ENCODE data around the gene DOK6.

The DOK6 gene

GRCh38 chr18:69689121-69689759 lies 288.6 kb downstream of the DOK6 start:
- no peak for TF ChIP-seq CTCF (IDR thresholded peaks at IDR 0.05)
- no peak overlapping the region for H3K4me3 Mint-ChIP-seq
- H3K36me3 Mint-ChIP-seq (ENCODE audit: low read depth) = peaks cover 15% of the 10 kb centered on the region
- no peaks in the 10 kb centered on the region for H3K27me3 Mint-ChIP-seq (ENCODE audit: low read depth, poor library complexity)
- no peak for DNase-seq
- H3K27ac Mint-ChIP-seq = no peak overlapping the region
- H3K4me1 Mint-ChIP-seq = no peaks in the 10 kb centered on the region
- H3K9me3 Mint-ChIP-seq = no peaks in the 10 kb centered on the region

- Mint-ChIP-seq H3K27ac (no peak overlapping the region), H3K4me1 (no peaks in the 10 kb centered on the region), H3K36me3 (ENCODE audit: low read depth) (peaks cover 5% of the 10 kb centered on the region), H3K27me3 (ENCODE audit: low read depth, poor library complexity) (no peaks in the 10 kb centered on the region), H3K4me3 (no peak overlapping the region), H3K9me3 (no peaks in the 10 kb centered on the region)
- no peak for TF ChIP-seq CTCF (IDR thresholded peaks at IDR 0.05)
- no peak for DNase-seq
These were observed 290.5 kb downstream of the DOK6 start for GRCh38 chr18:69691008-69691760.

DNA sequence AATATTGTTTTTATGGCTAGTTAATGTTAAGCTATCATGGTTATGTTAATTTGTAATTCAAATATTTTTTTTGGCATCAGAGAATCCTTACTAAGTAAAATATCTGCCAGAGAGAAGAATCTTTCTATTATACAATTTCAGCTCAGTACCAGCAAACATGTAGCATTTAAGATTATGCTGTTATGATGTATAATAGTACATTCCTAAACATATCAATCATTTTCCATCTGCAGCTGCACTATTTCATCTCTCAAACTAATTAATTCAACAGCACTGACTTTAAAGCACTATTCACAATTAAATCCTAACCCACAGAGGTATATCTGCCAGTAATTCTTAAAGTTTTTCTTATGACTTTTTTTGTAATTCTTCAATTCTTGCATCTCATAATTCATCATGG lies 296.4 kb downstream of the DOK6 start:
- no peak for TF ChIP-seq CTCF (IDR thresholded peaks at IDR 0.05)
- Mint-ChIP-seq H3K27me3 (ENCODE audit: low read depth, poor library complexity) (no peaks in the 10 kb centered on the region), H3K27ac (no peak overlapping the region), H3K4me3 (no peak overlapping the region), H3K36me3 (ENCODE audit: low read depth) (peaks cover 35% of the 10 kb centered on the region), H3K9me3 (no peaks in the 10 kb centered on the region), H3K4me1 (no peaks in the 10 kb centered on the region)
- no peak for DNase-seq

- Mint-ChIP-seq H3K4me3 (no peak overlapping the region), H3K36me3 (ENCODE audit: low read depth) (peaks cover 35% of the 10 kb centered on the region), H3K4me1 (no peaks in the 10 kb centered on the region), H3K27me3 (ENCODE audit: low read depth, poor library complexity) (no peaks in the 10 kb centered on the region), H3K9me3 (no peaks in the 10 kb centered on the region), H3K27ac (no peak overlapping the region)
- no peak for TF ChIP-seq CTCF (IDR thresholded peaks at IDR 0.05)
- no peak for DNase-seq
These were observed 297.0 kb downstream of the DOK6 start for GRCh38 chr18:69697689-69698088.

- Mint-ChIP-seq H3K9me3 (peaks cover 3% of the 10 kb centered on the region), H3K27me3 (ENCODE audit: low read depth, poor library complexity) (no peaks in the 10 kb centered on the region), H3K4me3 (no peak overlapping the region), H3K27ac (no peak overlapping the region), H3K4me1 (no peaks in the 10 kb centered on the region), H3K36me3 (ENCODE audit: low read depth) (peaks cover 35% of the 10 kb centered on the region)
- TF ChIP-seq CTCF (IDR thresholded peaks at IDR 0.05) = no peak
- no peak for DNase-seq
These were observed 300.6 kb downstream of the DOK6 start for GRCh38 chr18:69701305-69701704.

GRCh38 chr18:69703461-69703860 lies 302.8 kb downstream of the DOK6 start:
- peaks cover 3% of the 10 kb centered on the region for H3K9me3 Mint-ChIP-seq
- peaks cover 41% of the 10 kb centered on the region for H3K36me3 Mint-ChIP-seq (ENCODE audit: low read depth)
- no peak overlapping the region for H3K4me3 Mint-ChIP-seq
- H3K4me1 Mint-ChIP-seq = no peaks in the 10 kb centered on the region
- H3K27ac Mint-ChIP-seq = no peak overlapping the region
- DNase-seq = no peak
- no peak for TF ChIP-seq CTCF (IDR thresholded peaks at IDR 0.05)
- peaks cover under 1% of the 10 kb centered on the region for H3K27me3 Mint-ChIP-seq (ENCODE audit: low read depth, poor library complexity)

Measured in nephron progenitor cell (in vitro differentiated cells).